LNCAP (cell line): ENCODE results near the gene AHCYL2.

Source experiments
- TF ChIP-seq, protein P1 (sequence below): fragments of 450-650 bp; IDR thresholded peaks from 2 replicates; pipeline ENCODE4 v1.5.1; 2017; ENCODE audit warnings: mild to moderate bottlenecking

Gene AHCYL2

GRCh38 chr7:129371487-129371886 lies 146.7 kb downstream of the AHCYL2 start:
- TF ChIP-seq, protein P1, sequence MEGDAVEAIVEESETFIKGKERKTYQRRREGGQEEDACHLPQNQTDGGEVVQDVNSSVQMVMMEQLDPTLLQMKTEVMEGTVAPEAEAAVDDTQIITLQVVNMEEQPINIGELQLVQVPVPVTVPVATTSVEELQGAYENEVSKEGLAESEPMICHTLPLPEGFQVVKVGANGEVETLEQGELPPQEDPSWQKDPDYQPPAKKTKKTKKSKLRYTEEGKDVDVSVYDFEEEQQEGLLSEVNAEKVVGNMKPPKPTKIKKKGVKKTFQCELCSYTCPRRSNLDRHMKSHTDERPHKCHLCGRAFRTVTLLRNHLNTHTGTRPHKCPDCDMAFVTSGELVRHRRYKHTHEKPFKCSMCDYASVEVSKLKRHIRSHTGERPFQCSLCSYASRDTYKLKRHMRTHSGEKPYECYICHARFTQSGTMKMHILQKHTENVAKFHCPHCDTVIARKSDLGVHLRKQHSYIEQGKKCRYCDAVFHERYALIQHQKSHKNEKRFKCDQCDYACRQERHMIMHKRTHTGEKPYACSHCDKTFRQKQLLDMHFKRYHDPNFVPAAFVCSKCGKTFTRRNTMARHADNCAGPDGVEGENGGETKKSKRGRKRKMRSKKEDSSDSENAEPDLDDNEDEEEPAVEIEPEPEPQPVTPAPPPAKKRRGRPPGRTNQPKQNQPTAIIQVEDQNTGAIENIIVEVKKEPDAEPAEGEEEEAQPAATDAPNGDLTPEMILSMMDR = no peak

- TF ChIP-seq, protein P1 = no peak
These were observed 149.0 kb downstream of the AHCYL2 start for GRCh38 chr7:129373651-129374428.

DNA sequence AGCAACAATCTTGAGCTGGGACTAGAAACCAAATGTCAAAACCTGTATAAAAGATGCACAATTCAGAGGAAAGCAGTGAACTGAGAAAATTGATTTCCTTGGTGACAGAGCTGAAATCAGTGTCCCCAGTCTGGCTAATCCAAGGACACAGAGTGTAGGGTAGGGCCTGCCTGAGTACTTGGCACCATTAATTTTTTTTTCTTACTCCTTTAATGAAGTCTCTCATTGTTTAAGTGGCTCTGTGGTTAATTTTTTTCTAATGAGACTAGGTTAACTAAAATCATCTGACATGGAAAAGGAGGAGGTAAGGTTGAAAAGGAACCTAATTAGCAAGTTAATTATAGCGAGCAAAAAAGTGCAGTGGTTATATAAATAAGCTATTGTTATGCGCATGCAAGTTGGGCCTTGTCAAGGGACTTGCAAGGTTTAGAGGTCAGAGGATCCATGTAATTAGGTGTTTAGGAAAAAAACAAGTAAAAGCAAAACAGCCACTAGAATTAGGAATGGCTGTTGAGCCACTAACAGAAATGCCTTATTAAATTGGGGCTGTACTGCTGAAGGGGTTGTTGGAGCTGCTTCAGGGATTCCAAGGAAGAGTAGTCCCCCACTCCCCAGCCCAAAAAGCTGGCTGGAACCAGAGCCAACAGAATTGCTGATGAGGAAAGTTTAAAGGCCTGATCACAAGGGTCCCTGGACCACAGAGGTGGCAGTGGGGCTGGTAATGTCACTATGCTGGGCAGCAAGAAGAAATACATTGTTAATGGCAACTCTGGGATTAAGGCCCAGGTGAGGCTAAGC lies 150.5 kb downstream of the AHCYL2 start:
- TF ChIP-seq, protein P1 = no peak

- TF ChIP-seq, protein P1 = peak; percentile 82
These were observed 151.4 kb downstream of the AHCYL2 start for GRCh38 chr7:129376076-129376777.

DNA sequence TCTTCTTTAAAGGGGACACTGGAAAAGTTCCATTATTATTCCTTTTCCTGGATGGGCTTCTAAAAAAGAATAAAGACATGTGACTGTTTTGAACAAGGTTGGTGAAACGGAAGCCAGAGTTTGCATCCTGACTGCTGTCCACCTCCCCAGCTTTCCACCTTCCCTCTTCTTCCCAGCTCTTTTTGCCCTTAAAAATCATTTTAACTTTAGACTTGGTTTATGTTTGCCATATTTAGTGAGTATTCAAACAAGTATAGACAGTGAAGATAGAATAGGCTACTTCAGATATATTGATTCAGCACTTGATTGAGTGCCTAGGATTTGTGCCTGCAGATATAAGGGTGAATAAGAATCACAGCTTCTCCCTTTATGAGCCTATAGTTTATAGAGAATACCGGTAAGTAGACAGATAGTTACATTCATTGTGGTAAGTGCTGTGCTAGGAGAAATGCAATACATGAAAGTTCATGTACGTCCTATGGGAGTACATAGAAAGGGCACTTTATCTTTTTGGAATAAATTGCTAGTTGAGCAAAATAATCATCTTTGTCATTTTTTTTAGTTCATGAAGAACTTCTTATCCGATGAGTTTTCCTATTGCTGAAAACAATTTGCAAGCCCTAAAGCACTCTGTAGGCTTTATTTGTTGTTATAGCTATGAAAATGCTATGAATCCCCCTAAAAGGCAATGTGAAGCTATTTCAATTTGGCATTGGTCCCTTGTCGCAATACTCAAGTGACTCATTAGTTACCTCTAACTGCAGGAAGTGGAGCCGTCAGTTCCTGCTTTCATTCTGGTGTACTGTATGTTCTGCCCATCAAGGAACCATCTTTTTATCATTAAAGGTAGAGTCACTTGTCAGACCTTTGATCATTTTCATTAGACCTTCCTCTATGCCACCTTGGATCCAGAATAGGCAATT lies 152.2 kb downstream of the AHCYL2 start:
- TF ChIP-seq, protein P1 = peak; percentile 33

- TF ChIP-seq, protein P1 = no peak
These were observed 157.1 kb downstream of the AHCYL2 start for GRCh38 chr7:129381710-129382484.
